SK-N-MC (cell line): ENCODE measurements around the gene EZH2.

Experiments used
- DNase-seq: peaks from one replicate; pipeline ENCODE4 v3.0.0-alpha.2; 2011; ENCODE audit warnings: low read depth, low spot score
- H3K27ac ChIP-seq: fragments of 200-600 bp; sonication (generic); 2 replicates; pipeline ENCODE4 v1.5.1; 2016; ENCODE audit warnings: mixed run types
- H3K36me3 ChIP-seq: fragments of 200-600 bp; sonication (generic); 2 replicates; pipeline ENCODE4 v1.6.1; 2017; ENCODE audit warnings: antibody characterized with exemption, low read length, mixed read lengths; ENCODE audit not compliant: insufficient read depth
- H3K4me3 ChIP-seq: fragments of 200-600 bp; sonication (generic); 2 replicates; pipeline ENCODE4 v1.5.1; 2016
- H3K9ac ChIP-seq: fragments of 200-600 bp; sonication (generic); 2 replicates; pipeline ENCODE4 v1.8.0; 2017; ENCODE audit warnings: mixed run types, mixed read lengths; ENCODE audit not compliant: insufficient read length
- H3K9me3 ChIP-seq: fragments of 200-600 bp; sonication (generic); 2 replicates; pipeline ENCODE4 v1.6.1; 2017; ENCODE audit warnings: low read depth, mild to moderate bottlenecking, antibody characterized with exemption, low read length, moderate library complexity, mixed read lengths
- EZH2 ChIP-seq: fragments of 200-600 bp; sonication (generic); IDR thresholded peaks from one replicate; pipeline ENCODE4 v1.6.1; 2017; ENCODE audit warnings: antibody characterized with exemption
- FOXP2 ChIP-seq: optimal IDR thresholded peaks from 2 replicates; pipeline ENCODE3; 2011; ENCODE audit warnings: mild to moderate bottlenecking, moderate library complexity; ENCODE audit not compliant: insufficient read depth; ENCODE audit errors: extremely low read length, control extremely low read depth
- POLR2AphosphoS5 ChIP-seq: IDR thresholded peaks from 2 replicates; pipeline ENCODE4 v1.6.1; 2012; ENCODE audit warnings: mild to moderate bottlenecking, low read depth, low read length, borderline replicate concordance

The EZH2 gene

DNA sequence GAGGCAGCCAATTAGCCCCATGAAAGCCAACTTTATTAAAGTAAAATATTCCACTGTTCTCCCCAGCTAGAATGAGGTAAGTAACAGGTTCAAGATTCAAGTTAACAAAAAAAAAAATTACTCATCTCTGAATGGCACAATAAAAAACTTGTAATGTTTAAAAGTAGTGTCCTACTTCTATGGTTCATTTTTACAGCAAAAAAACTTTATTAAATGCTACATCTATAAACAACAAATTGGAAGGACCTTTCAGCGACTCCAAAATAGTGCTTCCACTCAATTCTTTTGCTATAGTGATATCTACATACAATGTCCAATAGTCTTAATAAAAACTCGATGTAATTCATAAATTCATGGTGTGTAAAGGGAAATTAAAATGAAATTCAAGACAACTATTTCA is 59.2 kb downstream of the EZH2 start:
- Histone ChIP-seq H3K9me3 (no peaks in the 10 kb centered on the region), H3K36me3 (peaks cover 90% of the 10 kb centered on the region), H3K4me3 (no peak overlapping the region), H3K9ac (no peak overlapping the region), H3K27ac (no peak overlapping the region)
- no peak for DNase-seq
- no peak for TF ChIP-seq EZH2
- no peak for TF ChIP-seq POLR2AphosphoS5
- no peak for TF ChIP-seq FOXP2

GRCh38 chr7:148821422-148821821 is 62.7 kb downstream of the EZH2 start:
- Histone ChIP-seq H3K9ac (no peak overlapping the region), H3K27ac (no peak overlapping the region), H3K36me3 (peaks cover 90% of the 10 kb centered on the region), H3K9me3 (no peaks in the 10 kb centered on the region), H3K4me3 (no peak overlapping the region)
- DNase-seq, result no peak
- TF ChIP-seq FOXP2 (no peak), EZH2 (no peak), POLR2AphosphoS5 (no peak)

GRCh38 chr7:148819697-148820360 is 64.3 kb downstream of the EZH2 start:
- DNase-seq, result no peak
- Histone ChIP-seq H3K27ac (peak overlapping the region; percentile 79), H3K9ac (peak overlapping the region; percentile 1), H3K36me3 (peaks cover 90% of the 10 kb centered on the region), H3K4me3 (no peak overlapping the region), H3K9me3 (no peaks in the 10 kb centered on the region)
- TF ChIP-seq POLR2AphosphoS5 (no peak), FOXP2 (no peak), EZH2 (no peak)

DNA sequence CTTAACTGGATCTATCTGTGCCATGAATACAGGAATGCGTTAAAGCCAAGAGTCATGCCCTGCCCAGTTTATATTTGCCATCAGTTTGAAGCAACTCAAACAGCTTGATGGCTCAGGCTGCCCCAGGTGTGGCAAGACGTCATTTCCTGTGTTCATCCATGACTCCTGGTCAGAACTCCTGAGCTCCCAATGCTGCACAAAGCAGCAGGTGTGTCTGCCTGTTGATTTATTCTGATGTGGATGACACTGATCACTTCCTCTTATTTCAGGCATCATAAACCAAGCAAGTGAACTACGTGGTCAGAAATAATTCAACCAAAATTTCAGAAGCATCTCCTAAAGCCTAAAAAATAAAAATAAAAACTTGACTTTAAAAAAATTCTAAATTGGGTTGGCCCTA is 68.5 kb downstream of the EZH2 start:
- no peak for DNase-seq
- Histone ChIP-seq H3K9ac (no peak overlapping the region), H3K27ac (0 out of 2 replicates have a peak overlapping the region, but pooled peaks have one; percentile 14), H3K9me3 (no peaks in the 10 kb centered on the region), H3K36me3 (peaks cover 100% of the 10 kb centered on the region), H3K4me3 (no peak overlapping the region)
- TF ChIP-seq POLR2AphosphoS5, result no peak
- TF ChIP-seq EZH2, result no peak
- TF ChIP-seq FOXP2, result no peak

- Histone ChIP-seq H3K9ac (no peak overlapping the region), H3K27ac (peak overlapping the region; percentile 40; the same call in 1 of the 2 replicates), H3K9me3 (no peaks in the 10 kb centered on the region), H3K36me3 (peaks cover 100% of the 10 kb centered on the region), H3K4me3 (no peak overlapping the region)
- DNase-seq, result no peak
- TF ChIP-seq POLR2AphosphoS5 (no peak), FOXP2 (no peak), EZH2 (no peak)
These were observed 69.0 kb downstream of the EZH2 start for GRCh38 chr7:148814922-148815559.

- H3K9me3 ChIP-seq, result no peaks in the 10 kb centered on the region
- peak overlapping the region; percentile 40 for H3K27ac ChIP-seq
- H3K36me3 ChIP-seq, result peaks cover 100% of the 10 kb centered on the region
- TF ChIP-seq POLR2AphosphoS5, result no peak
- no peak for TF ChIP-seq EZH2
- TF ChIP-seq FOXP2, result no peak
- H3K4me3 ChIP-seq, result no peak overlapping the region
- DNase-seq, result no peak
- H3K9ac ChIP-seq, result no peak overlapping the region
These were observed 70.2 kb downstream of the EZH2 start for GRCh38 chr7:148813890-148814289.

DNA sequence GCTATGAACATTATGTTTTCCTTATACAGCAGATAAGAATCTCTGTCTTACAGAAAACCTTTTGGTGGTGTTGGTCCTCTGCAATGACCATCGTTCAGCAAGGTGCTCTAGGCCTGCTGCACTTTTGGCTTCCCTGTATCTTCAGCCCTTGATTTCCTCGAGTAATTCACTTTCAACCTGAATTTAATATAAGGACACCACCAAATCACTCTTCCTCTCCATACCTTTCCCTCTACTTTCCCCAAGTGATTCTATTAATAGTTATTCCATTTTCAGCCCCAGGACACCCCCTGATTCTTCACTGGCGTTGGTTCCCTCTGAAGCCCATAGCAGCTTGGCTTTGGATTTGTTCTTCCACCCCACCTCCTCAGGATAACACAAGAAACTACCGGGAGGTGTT is 72.2 kb downstream of the EZH2 start:
- no peak for DNase-seq
- peaks cover 100% of the 10 kb centered on the region for H3K36me3 ChIP-seq

GRCh38 chr7:148809856-148810255 is 74.2 kb downstream of the EZH2 start:
- peak overlapping the region; percentile 60 for H3K27ac ChIP-seq
- no peak overlapping the region for H3K4me3 ChIP-seq
- no peak for DNase-seq
- H3K36me3 ChIP-seq, result peaks cover 97% of the 10 kb centered on the region
- no peak overlapping the region for H3K9ac ChIP-seq
- no peaks in the 10 kb centered on the region for H3K9me3 ChIP-seq
- no peak for TF ChIP-seq FOXP2
- no peak for TF ChIP-seq EZH2
- TF ChIP-seq POLR2AphosphoS5, result no peak; the same call in 1 of the 2 replicates

More for the DNA sequence above, 72.2 kb downstream of the EZH2 start:
- Histone ChIP-seq H3K9me3 (no peaks in the 10 kb centered on the region), H3K9ac (no peak overlapping the region), H3K27ac (0 out of 2 replicates have a peak overlapping the region, but pooled peaks have one; percentile 8), H3K4me3 (no peak overlapping the region)
- TF ChIP-seq POLR2AphosphoS5 (no peak), EZH2 (no peak), FOXP2 (no peak)

DNA sequence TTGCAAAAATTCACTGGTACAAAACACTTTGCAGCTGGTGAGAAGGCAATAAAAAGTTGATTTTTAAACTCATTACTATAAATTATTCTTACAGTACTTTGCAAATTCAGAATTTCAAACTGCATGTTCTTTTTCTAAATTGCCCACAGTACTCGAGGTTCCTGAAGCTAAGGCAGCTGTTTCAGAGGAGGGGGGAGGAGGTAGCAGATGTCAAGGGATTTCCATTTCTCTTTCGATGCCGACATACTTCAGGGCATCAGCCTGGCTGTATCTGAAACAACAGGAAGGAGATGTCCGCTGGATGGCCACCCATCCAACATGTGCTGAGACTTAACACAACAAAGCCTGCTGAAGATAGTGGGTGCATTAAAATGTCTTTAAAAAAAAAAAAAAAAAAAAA is 76.7 kb downstream of the EZH2 start:
- Histone ChIP-seq H3K36me3 (peaks cover 78% of the 10 kb centered on the region), H3K9me3 (no peaks in the 10 kb centered on the region), H3K27ac (peak overlapping the region; percentile 28; the same call in 1 of the 2 replicates), H3K9ac (no peak overlapping the region), H3K4me3 (no peak overlapping the region)
- no peak for DNase-seq
- no peak for TF ChIP-seq POLR2AphosphoS5
- no peak for TF ChIP-seq EZH2
- TF ChIP-seq FOXP2, result no peak
